HUES48 (cell line): Measurements from ENCODE around the gene TAGLN2.

Experiments used
- H3K27ac ChIP-seq: one replicate; pipeline ENCODE4 v1.7.0; 2013; ENCODE audit warnings: low read depth, low read length, inconsistent platforms
- H3K27me3 ChIP-seq: 2 replicates; pipeline ENCODE4 v1.6.1; 2013; ENCODE audit warnings: mild to moderate bottlenecking, low read length; ENCODE audit not compliant: control insufficient read depth, insufficient read depth
- H3K36me3 ChIP-seq: 2 replicates; pipeline ENCODE4 v1.6.1; 2013; ENCODE audit warnings: low read length; ENCODE audit not compliant: control insufficient read depth, insufficient read depth
- H3K4me1 ChIP-seq: 2 replicates; pipeline ENCODE4 v1.6.1; 2013; ENCODE audit warnings: mild to moderate bottlenecking, low read length; ENCODE audit not compliant: control insufficient read depth, insufficient read depth
- H3K4me3 ChIP-seq: 2 replicates; pipeline ENCODE4 v1.5.1; 2013; ENCODE audit warnings: mild to moderate bottlenecking, low read depth, low read length
- H3K9ac ChIP-seq: 2 replicates; pipeline ENCODE4 v1.6.1; 2013; ENCODE audit warnings: mild to moderate bottlenecking, low read depth, low read length, moderate library complexity
- H3K9me3 ChIP-seq: 2 replicates; pipeline ENCODE4 v1.6.1; 2013; ENCODE audit warnings: low read length; ENCODE audit not compliant: control insufficient read depth, insufficient read depth

TAGLN2 gene

GRCh38 chr1:159927849-159928431 lies 2.6 kb upstream of the TAGLN2 start:
- H3K9me3 ChIP-seq, result no peaks in the 10 kb centered on the region
- H3K27ac ChIP-seq, result no peak overlapping the region
- no peak overlapping the region for H3K4me3 ChIP-seq
- H3K4me1 ChIP-seq, result peaks cover 16% of the 10 kb centered on the region
- no peak overlapping the region for H3K9ac ChIP-seq
- peaks cover 18% of the 10 kb centered on the region for H3K27me3 ChIP-seq
- peaks cover 42% of the 10 kb centered on the region for H3K36me3 ChIP-seq

GRCh38 chr1:159927211-159927848 lies 2.0 kb upstream of the TAGLN2 start:
- H3K27ac ChIP-seq, result no peak overlapping the region
- H3K4me3 ChIP-seq, result no peak overlapping the region
- H3K4me1 ChIP-seq, result peaks cover 20% of the 10 kb centered on the region
- no peak overlapping the region for H3K9ac ChIP-seq
- H3K36me3 ChIP-seq, result peaks cover 42% of the 10 kb centered on the region
- H3K9me3 ChIP-seq, result no peaks in the 10 kb centered on the region
- H3K27me3 ChIP-seq, result peaks cover 18% of the 10 kb centered on the region

- Histone ChIP-seq H3K27me3 (peaks cover 18% of the 10 kb centered on the region), H3K4me3 (peak overlapping the region; percentile 66), H3K9me3 (no peaks in the 10 kb centered on the region), H3K36me3 (peaks cover 29% of the 10 kb centered on the region), H3K4me1 (peaks cover 20% of the 10 kb centered on the region), H3K9ac (no peak overlapping the region), H3K27ac (peak overlapping the region; percentile 63)
These were observed 392 bp upstream of the TAGLN2 start for GRCh38 chr1:159925719-159926078.

- H3K9me3 ChIP-seq, result no peaks in the 10 kb centered on the region
- H3K9ac ChIP-seq, result peak overlapping the region; percentile 68
- peak overlapping the region; percentile 66 for H3K4me3 ChIP-seq
- H3K36me3 ChIP-seq, result peaks cover 38% of the 10 kb centered on the region
- H3K4me1 ChIP-seq, result peaks cover 20% of the 10 kb centered on the region
- peak overlapping the region; percentile 91 for H3K27ac ChIP-seq
- peaks cover 18% of the 10 kb centered on the region for H3K27me3 ChIP-seq
These were observed 1.1 kb downstream of the TAGLN2 start for GRCh38 chr1:159924025-159924790.

- Histone ChIP-seq H3K4me1 (peaks cover 20% of the 10 kb centered on the region), H3K27me3 (peaks cover 18% of the 10 kb centered on the region), H3K36me3 (peaks cover 40% of the 10 kb centered on the region), H3K9ac (peak overlapping the region; percentile 52; the same call in 1 of the 2 replicates), H3K4me3 (peak overlapping the region; percentile 66), H3K9me3 (no peaks in the 10 kb centered on the region), H3K27ac (peak overlapping the region; percentile 91)
These were observed 1.9 kb downstream of the TAGLN2 start for GRCh38 chr1:159923203-159924024.

GRCh38 chr1:159922511-159923202 lies 2.6 kb downstream of the TAGLN2 start:
- Histone ChIP-seq H3K9ac (no peak overlapping the region), H3K36me3 (peaks cover 34% of the 10 kb centered on the region), H3K4me1 (peaks cover 20% of the 10 kb centered on the region), H3K27me3 (peaks cover 18% of the 10 kb centered on the region), H3K4me3 (peak overlapping the region; percentile 66; the same call in 1 of the 2 replicates), H3K27ac (peak overlapping the region; percentile 91), H3K9me3 (no peaks in the 10 kb centered on the region)

GRCh38 chr1:159921700-159922504 lies 3.4 kb downstream of the TAGLN2 start:
- no peak overlapping the region for H3K9ac ChIP-seq
- peaks cover 27% of the 10 kb centered on the region for H3K36me3 ChIP-seq
- H3K9me3 ChIP-seq, result no peaks in the 10 kb centered on the region
- H3K4me3 ChIP-seq, result no peak overlapping the region
- peaks cover 20% of the 10 kb centered on the region for H3K4me1 ChIP-seq
- H3K27me3 ChIP-seq, result peaks cover 18% of the 10 kb centered on the region
- H3K27ac ChIP-seq, result no peak overlapping the region

GRCh38 chr1:159921251-159921650 lies 4.1 kb downstream of the TAGLN2 start:
- no peak overlapping the region for H3K27ac ChIP-seq

GRCh38 chr1:159920651-159921050 lies 4.7 kb downstream of the TAGLN2 start:
- no peak overlapping the region for H3K9ac ChIP-seq
- no peaks in the 10 kb centered on the region for H3K9me3 ChIP-seq
- H3K4me1 ChIP-seq, result peaks cover 27% of the 10 kb centered on the region
- no peak overlapping the region for H3K27ac ChIP-seq
- H3K4me3 ChIP-seq, result no peak overlapping the region
- peaks cover 19% of the 10 kb centered on the region for H3K36me3 ChIP-seq
- H3K27me3 ChIP-seq, result peaks cover 18% of the 10 kb centered on the region

More at GRCh38 chr1:159921251-159921650, 4.1 kb downstream of the TAGLN2 start:
- H3K4me3 ChIP-seq, result no peak overlapping the region
- no peaks in the 10 kb centered on the region for H3K9me3 ChIP-seq
- no peak overlapping the region for H3K9ac ChIP-seq
- H3K27me3 ChIP-seq, result peaks cover 18% of the 10 kb centered on the region
- peaks cover 20% of the 10 kb centered on the region for H3K36me3 ChIP-seq
- peaks cover 27% of the 10 kb centered on the region for H3K4me1 ChIP-seq
